ENCODE measurements around the gene ATP11A.

ATP11A gene

GRCh38 chr13:112836940-112837339, 147.1 kb downstream of the ATP11A start:
- H3K4me2 ChIP-seq (ENCODE audit: insufficient read depth, low read length): no peak overlapping the region
- no peak overlapping the region for H3K27ac ChIP-seq (ENCODE audit: low read length)
- peaks cover 87% of the 10 kb centered on the region for H3K36me3 ChIP-seq (ENCODE audit: insufficient read depth, low read length)
- H3K79me2 ChIP-seq (ENCODE audit: insufficient read depth, low read length): no peaks in the 10 kb centered on the region
- H3K9me3 ChIP-seq (ENCODE audit: insufficient read depth, low read length, severe bottlenecking): no peaks in the 10 kb centered on the region
- no peak overlapping the region for H3K9ac ChIP-seq (ENCODE audit: low read depth, low read length)
- H3K4me1 ChIP-seq (ENCODE audit: insufficient read depth, low read length): no peaks in the 10 kb centered on the region
- no peak for ATAC-seq (ENCODE audit: insufficient read depth, low read depth)
- H3K4me3 ChIP-seq (ENCODE audit: low read depth in 1 of 2, low read length in 2 of 2): no peak overlapping the region
- no peaks in the 10 kb centered on the region; the same call in 1 of the 2 replicates for H4K20me1 ChIP-seq (ENCODE audit: insufficient read depth, low read length)
- H2AFZ ChIP-seq (ENCODE audit: low read depth, low read length): no peak overlapping the region
- no peaks in the 10 kb centered on the region for H3K27me3 ChIP-seq (ENCODE audit: insufficient read depth, low read length, poor library complexity)
- no peak for DNase-seq
- TF ChIP-seq CTCF (IDR thresholded peaks at IDR 0.05; ENCODE audit: borderline replicate concordance, extremely low read depth, low read length, poor library complexity, severe bottlenecking) (no peak), EZH2 (IDR thresholded peaks at IDR 0.05; ENCODE audit: borderline replicate concordance, low read depth, low read length, severe bottlenecking) (no peak)

DNA sequence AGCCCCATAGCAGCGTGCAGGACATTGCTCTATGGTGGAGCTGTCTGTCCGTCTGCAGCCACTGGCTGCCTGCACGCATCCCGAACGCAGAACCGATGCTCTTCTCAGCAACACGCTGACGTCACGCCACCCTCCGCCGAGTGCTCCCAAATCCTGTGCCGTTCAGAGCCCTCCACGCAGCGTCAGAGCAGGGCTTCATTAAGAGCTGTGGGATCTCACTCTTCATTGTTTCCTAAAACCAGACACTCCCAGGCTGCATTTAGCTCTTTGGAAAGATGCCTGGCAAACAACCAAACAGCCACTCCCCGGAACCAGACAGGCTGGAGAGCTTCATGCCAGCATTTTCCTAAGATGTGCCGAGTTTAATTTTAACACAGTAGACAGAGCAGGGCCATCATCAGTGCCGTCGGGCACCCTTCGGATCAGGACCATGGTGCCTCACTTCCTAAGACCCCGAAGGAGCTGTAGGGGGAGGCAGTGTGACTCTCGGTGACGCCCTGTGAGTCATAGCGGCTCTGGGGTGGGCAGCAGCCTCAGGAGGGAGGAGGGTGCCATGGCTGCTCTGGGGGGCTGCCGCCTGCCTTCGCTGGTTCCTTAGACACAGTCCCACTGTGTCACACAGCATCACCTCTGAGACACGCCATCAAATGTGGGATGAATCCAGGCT, 147.7 kb downstream of the ATP11A start:
- Histone ChIP-seq H3K9me3 (ENCODE audit: insufficient read depth, low read length, severe bottlenecking) (no peaks in the 10 kb centered on the region), H3K9ac (ENCODE audit: low read depth, low read length) (no peak overlapping the region), H3K4me1 (ENCODE audit: insufficient read depth, low read length) (no peaks in the 10 kb centered on the region), H3K4me3 (ENCODE audit: low read depth in 1 of 2, low read length in 2 of 2) (no peak overlapping the region), H3K27ac (ENCODE audit: low read length) (no peak overlapping the region), H2AFZ (ENCODE audit: low read depth, low read length) (no peak overlapping the region), H4K20me1 (ENCODE audit: insufficient read depth, low read length) (no peaks in the 10 kb centered on the region; the same call in 1 of the 2 replicates), H3K27me3 (ENCODE audit: insufficient read depth, low read length, poor library complexity) (no peaks in the 10 kb centered on the region), H3K36me3 (ENCODE audit: insufficient read depth, low read length) (peaks cover 86% of the 10 kb centered on the region), H3K4me2 (ENCODE audit: insufficient read depth, low read length) (no peak overlapping the region), H3K79me2 (ENCODE audit: insufficient read depth, low read length) (no peaks in the 10 kb centered on the region)
- no peak for TF ChIP-seq EZH2 (IDR thresholded peaks at IDR 0.05; ENCODE audit: borderline replicate concordance, low read depth, low read length, severe bottlenecking)
- TF ChIP-seq CTCF (IDR thresholded peaks at IDR 0.05; ENCODE audit: borderline replicate concordance, extremely low read depth, low read length, poor library complexity, severe bottlenecking): no peak
- ATAC-seq (ENCODE audit: insufficient read depth, low read depth) (no peak), DNase-seq (no peak)

GRCh38 chr13:112838038-112838841, 148.4 kb downstream of the ATP11A start:
- H3K27ac ChIP-seq (ENCODE audit: low read length): no peak overlapping the region
- no peaks in the 10 kb centered on the region for H3K9me3 ChIP-seq (ENCODE audit: insufficient read depth, low read length, severe bottlenecking)
- no peak overlapping the region for H3K4me3 ChIP-seq (ENCODE audit: low read depth in 1 of 2, low read length in 2 of 2)
- no peaks in the 10 kb centered on the region; the same call in 1 of the 2 replicates for H4K20me1 ChIP-seq (ENCODE audit: insufficient read depth, low read length)
- H3K36me3 ChIP-seq (ENCODE audit: insufficient read depth, low read length): peaks cover 86% of the 10 kb centered on the region
- no peak for ATAC-seq (ENCODE audit: insufficient read depth, low read depth)
- H3K4me2 ChIP-seq (ENCODE audit: insufficient read depth, low read length): no peak overlapping the region
- H2AFZ ChIP-seq (ENCODE audit: low read depth, low read length): no peak overlapping the region
- no peaks in the 10 kb centered on the region for H3K4me1 ChIP-seq (ENCODE audit: insufficient read depth, low read length)
- TF ChIP-seq EZH2 (IDR thresholded peaks at IDR 0.05; ENCODE audit: borderline replicate concordance, low read depth, low read length, severe bottlenecking) (no peak), CTCF (IDR thresholded peaks at IDR 0.05; ENCODE audit: borderline replicate concordance, extremely low read depth, low read length, poor library complexity, severe bottlenecking) (no peak)
- no peak overlapping the region for H3K9ac ChIP-seq (ENCODE audit: low read depth, low read length)
- H3K79me2 ChIP-seq (ENCODE audit: insufficient read depth, low read length): no peaks in the 10 kb centered on the region
- DNase-seq: no peak
- H3K27me3 ChIP-seq (ENCODE audit: insufficient read depth, low read length, poor library complexity): no peaks in the 10 kb centered on the region

All from DND-41 (cell line).